Measurements from ENCODE around the gene SCUBE1.

The SCUBE1 gene

GRCh38 chr22:43272301-43272700, 70.9 kb downstream of the SCUBE1 start:
- TF ChIP-seq CTCF (IDR thresholded peaks at IDR 0.05; ENCODE audit: control insufficient read depth, extremely low read depth, insufficient read depth): no peak
- DNase-seq (ENCODE audit: low read depth): no peak
- H3K4me3 ChIP-seq (ENCODE audit: low read depth, low read length): no peak overlapping the region

DNA sequence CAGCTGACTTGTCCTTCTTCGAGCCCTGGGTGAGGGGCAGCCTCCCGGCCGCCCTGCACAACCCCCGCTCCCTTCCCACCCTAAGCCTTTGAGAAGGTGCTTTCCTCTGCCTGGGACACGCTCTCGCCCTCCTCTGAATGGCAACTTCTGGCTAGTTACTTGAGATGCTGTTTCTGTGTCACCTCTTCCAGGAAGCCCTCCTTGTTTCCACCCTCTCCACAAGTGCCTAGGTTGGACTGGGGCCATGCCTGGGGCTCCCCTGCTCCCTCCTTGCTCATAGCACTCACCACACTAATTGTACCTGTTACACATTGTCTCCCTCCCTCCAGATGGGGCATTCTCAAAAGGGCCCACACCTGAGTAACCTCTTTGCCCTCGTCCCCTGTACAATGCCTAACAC, 72.2 kb downstream of the SCUBE1 start:
- no peak overlapping the region for H3K4me3 ChIP-seq (ENCODE audit: low read depth, low read length)
- DNase-seq (ENCODE audit: low read depth): no peak
- no peak for TF ChIP-seq CTCF (IDR thresholded peaks at IDR 0.05; ENCODE audit: control insufficient read depth, extremely low read depth, insufficient read depth)

DNA sequence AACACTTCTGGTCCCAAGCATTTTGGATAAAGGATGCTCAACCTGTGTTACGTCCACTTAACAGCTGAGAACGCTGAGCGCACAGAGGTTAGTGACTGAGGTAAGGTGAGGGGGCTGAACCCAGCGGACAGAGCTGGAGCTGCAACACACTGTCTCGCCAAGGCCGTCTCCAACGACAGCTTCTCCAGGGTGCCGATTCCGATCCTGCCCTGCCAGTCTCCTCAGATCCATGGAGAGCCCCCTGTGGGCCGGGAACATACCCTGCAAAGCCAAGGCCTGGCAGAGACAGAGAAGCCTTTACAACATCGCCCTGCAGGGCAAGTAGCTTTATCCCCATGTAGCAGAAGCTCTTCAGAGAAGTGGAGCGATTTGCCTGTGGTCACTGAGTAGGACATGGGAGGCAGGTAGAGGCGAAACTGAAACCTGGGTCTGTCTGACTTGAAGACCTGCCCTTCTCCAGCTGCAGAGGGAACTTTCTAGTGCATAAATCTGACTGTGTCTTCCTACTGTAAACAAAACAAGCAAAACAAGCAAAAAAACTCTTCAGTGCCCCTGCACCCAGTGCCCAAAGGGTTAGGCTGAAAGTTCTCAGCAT, 72.8 kb downstream of the SCUBE1 start:
- no peak overlapping the region for H3K4me3 ChIP-seq (ENCODE audit: low read depth, low read length)
- TF ChIP-seq CTCF (IDR thresholded peaks at IDR 0.05; ENCODE audit: control insufficient read depth, extremely low read depth, insufficient read depth): no peak
- DNase-seq (ENCODE audit: low read depth): no peak

- DNase-seq (ENCODE audit: low read depth): no peak
- no peak overlapping the region for H3K4me3 ChIP-seq (ENCODE audit: low read depth, low read length)
- no peak for TF ChIP-seq CTCF (IDR thresholded peaks at IDR 0.05; ENCODE audit: control insufficient read depth, extremely low read depth, insufficient read depth)
These were observed 73.5 kb downstream of the SCUBE1 start for GRCh38 chr22:43269646-43270045.

DNA sequence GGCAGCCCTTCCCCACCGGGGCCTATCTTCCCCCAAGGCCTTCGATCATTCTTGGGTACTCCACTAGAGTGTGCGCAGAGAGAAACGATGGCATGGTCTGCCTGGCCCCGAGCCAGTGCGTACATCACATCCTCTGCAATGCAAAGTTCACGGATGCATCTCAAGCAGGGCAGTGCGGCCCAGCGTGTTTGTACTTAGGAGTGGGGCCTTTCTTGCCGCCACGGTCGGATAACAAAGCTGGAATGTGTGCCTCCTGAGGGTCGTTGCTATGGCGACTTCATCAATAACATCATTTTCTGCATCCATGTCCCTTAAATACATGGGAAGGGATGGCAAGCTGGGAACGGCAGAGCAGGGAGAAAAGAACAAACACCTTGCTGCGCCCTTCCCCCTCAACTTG, 73.9 kb downstream of the SCUBE1 start:
- no peak overlapping the region for H3K4me3 ChIP-seq (ENCODE audit: low read depth, low read length)
- TF ChIP-seq CTCF (IDR thresholded peaks at IDR 0.05; ENCODE audit: control insufficient read depth, extremely low read depth, insufficient read depth): no peak
- no peak for DNase-seq (ENCODE audit: low read depth)

DNA sequence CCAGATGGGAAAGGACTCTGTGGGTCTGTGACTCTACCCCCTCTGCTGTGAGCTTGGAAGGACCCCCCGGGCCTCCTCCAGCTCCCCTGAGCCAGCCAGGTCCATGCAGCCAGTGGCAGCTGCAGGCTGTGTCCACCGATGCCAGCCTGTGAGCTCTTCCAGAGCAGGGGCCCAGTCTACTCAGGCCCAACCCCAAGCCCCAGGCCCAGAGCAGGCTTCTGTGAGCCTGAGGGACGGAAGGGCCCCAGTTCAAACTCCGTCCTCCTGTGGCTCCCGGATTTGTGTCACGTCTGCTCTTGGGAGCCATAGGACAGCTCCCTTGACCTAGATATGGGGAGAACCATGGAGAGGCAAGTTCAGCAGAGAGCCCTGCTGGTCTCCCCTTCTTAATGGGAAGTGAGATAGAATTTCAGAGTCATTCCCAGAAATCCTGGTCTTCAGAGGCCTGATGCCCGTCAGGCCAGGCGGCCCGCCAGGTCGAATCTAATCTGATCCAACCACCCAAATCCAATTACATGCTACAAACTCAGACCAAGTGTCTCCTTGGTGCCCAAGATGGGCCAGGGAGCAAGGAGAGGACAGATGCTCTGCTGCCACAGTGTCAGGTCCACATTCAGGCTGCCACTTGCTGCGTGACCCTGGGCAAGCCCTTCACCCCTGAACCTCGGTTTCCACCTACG, 75.1 kb downstream of the SCUBE1 start:
- no peak overlapping the region for H3K4me3 ChIP-seq (ENCODE audit: low read depth, low read length)
- TF ChIP-seq CTCF (IDR thresholded peaks at IDR 0.05; ENCODE audit: control insufficient read depth, extremely low read depth, insufficient read depth): no peak
- no peak for DNase-seq (ENCODE audit: low read depth)

Data from LNCaP clone FGC (cell line).